Transverse colon (tissue), 4 donors: Measurements from ENCODE around the gene PLCH1. TPM values are rescaled to one million over a fixed set of nuclear protein-coding genes. Genes with fewer than 3 reads are reported as not detected.

Experiments
- DNase-seq: peaks from one replicate; pipeline ENCODE4 v3.0.0-alpha.2; 2019
- H3K27ac ChIP-seq, 4 donors: fragments of 200-600 bp; sonication (generic); 2 replicates each; pipeline ENCODE4 v1.5.1; 2016 to 2018; ENCODE audit warnings: inconsistent platforms in 4 of 4
- H3K27me3 ChIP-seq: fragments of 200-600 bp; sonication (generic); 2 replicates; pipeline ENCODE4 v1.5.1; 2017; ENCODE audit warnings: inconsistent platforms
- H3K36me3 ChIP-seq, 4 donors: fragments of 200-600 bp; sonication (generic); 2 replicates each; pipeline ENCODE4 v1.5.1; 2017 to 2019; ENCODE audit warnings: inconsistent platforms in 4 of 4
- H3K4me1 ChIP-seq, 4 donors: fragments of 200-600 bp; sonication (generic); 2 replicates each; pipeline ENCODE4 v1.5.1; 2017 to 2020; ENCODE audit warnings: inconsistent platforms in 4 of 4
- H3K4me3 ChIP-seq, 4 donors: fragments of 200-600 bp; sonication (generic); 1 replicate in 1 of 4; 2 replicates in 3 of 4; pipeline versions ENCODE4 v1.5.1 to v1.6.1; 2017 to 2019; ENCODE audit warnings: inconsistent platforms in 4 of 4
- H3K9me3 ChIP-seq, 2 donors: fragments of 200-600 bp; sonication (generic); 2 replicates each; pipeline ENCODE4 v1.5.1; 2017 to 2019; ENCODE audit warnings: inconsistent platforms in 2 of 2
- EP300 ChIP-seq: sonication (generic); formaldehyde crosslinking; IDR thresholded peaks from one replicate; pipeline ENCODE4 v1.6.1; 2017; ENCODE audit warnings: antibody characterized with exemption, low read depth
- POLR2A ChIP-seq: fragments of 450-650 bp; IDR thresholded peaks from one replicate; pipeline ENCODE4 v1.6.1; 2016; ENCODE audit warnings: antibody characterized with exemption, mild to moderate bottlenecking, moderate library complexity
- POLR2AphosphoS5 ChIP-seq, 3 donors: sonication (generic); formaldehyde crosslinking; IDR thresholded peaks; one replicate each; pipeline ENCODE4 v1.6.1; 2016; ENCODE audit warnings: antibody characterized with exemption in 3 of 3
- WGBS, 2 donors: methylation state at CpG; one replicate each; pipeline ENCODE4 v1.1.5; 2018; ENCODE audit warnings: low coverage in 1 of 2; 5-methylcytosine and 5-hydroxymethylcytosine counted together
- in situ Hi-C, 4 donors: fragments of 200-750 bp; cut with MboI; loops; one replicate each; pipeline versions ENCODE4 v1.15.0 to v1.15.1; 2017; ENCODE audit warnings: low sequenced_read_pairs in 3 of 4, low pct_ligation_motif_present in 1 of 4, low pct_unique_long_range_greater_than_20kb in 1 of 4
- intact Hi-C: fragments of 100-400 bp; cut with DNase I; formaldehyde crosslinking; loops from one replicate; pipeline ENCODE4 v1.15.1; 2023; ENCODE audit warnings: low total_unique reads
- total RNA-seq, 4 donors: library from RNA; depleted of rRNA; stranded (reverse); fragments of >200 nt; gene quantifications; one replicate each; pipeline ENCODE4 v1.1.0, GENCODE V29; 2016
- TF ChIP-seq, protein P1 (sequence below), 5 experiments: fragments of 200-600 bp in 3 of 5; fragments of 450-650 bp in 2 of 5; sonication (generic) in 3 of 5; IDR thresholded peaks; 1 replicate in 2 of 5; 2 replicates in 3 of 5; pipeline ENCODE4 v1.5.1; 2016 to 2017; ENCODE audit warnings: antibody characterized with exemption in 5 of 5, inconsistent platforms in 3 of 5, mild to moderate bottlenecking in 2 of 5, moderate library complexity in 1 of 5

PLCH1 gene
- total RNA-seq, 4 donors from 2014 or later = 8.2 to 33.4 (median 8.5) TPM

DNA sequence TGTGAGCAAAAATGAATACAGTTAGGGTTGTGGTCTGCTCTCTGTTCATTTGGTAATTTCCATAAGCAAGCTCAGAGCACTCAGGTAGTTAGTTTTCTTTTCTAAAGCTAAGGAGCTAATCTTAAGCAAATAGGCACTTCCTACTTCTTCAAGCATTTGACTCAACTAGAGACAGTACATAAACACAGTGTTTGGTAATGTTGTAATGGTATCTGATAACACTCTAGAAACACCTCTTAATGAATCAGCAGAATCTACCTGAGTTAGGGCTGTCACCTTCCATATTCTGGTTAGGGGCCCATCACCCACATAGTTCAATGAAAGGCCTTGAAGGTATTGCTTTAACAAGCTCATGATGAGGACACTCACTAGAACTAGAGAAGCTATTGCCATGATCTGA lies 83.1 kb downstream of the PLCH1 start:
- Histone ChIP-seq H3K4me3 (no peak overlapping the region), H3K9me3 (no peaks in the 10 kb centered on the region), H3K27ac (no peak overlapping the region), H3K36me3 (no peaks in the 10 kb centered on the region), H3K4me1 (peaks cover 0 to 43% (median 25%) of the 10 kb centered on the region in 4 donors), H3K27me3 (no peaks in the 10 kb centered on the region)
- intact Hi-C loops = no loop called here
- in situ Hi-C loops = no loop called here
- no peak for DNase-seq
- TF ChIP-seq, protein P1, sequence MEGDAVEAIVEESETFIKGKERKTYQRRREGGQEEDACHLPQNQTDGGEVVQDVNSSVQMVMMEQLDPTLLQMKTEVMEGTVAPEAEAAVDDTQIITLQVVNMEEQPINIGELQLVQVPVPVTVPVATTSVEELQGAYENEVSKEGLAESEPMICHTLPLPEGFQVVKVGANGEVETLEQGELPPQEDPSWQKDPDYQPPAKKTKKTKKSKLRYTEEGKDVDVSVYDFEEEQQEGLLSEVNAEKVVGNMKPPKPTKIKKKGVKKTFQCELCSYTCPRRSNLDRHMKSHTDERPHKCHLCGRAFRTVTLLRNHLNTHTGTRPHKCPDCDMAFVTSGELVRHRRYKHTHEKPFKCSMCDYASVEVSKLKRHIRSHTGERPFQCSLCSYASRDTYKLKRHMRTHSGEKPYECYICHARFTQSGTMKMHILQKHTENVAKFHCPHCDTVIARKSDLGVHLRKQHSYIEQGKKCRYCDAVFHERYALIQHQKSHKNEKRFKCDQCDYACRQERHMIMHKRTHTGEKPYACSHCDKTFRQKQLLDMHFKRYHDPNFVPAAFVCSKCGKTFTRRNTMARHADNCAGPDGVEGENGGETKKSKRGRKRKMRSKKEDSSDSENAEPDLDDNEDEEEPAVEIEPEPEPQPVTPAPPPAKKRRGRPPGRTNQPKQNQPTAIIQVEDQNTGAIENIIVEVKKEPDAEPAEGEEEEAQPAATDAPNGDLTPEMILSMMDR (IDR thresholded peaks at IDR 0.05) = no peak
- TF ChIP-seq POLR2A (no peak), EP300 (no peak), POLR2AphosphoS5 (IDR thresholded peaks at IDR 0.05) (no peak)

DNA sequence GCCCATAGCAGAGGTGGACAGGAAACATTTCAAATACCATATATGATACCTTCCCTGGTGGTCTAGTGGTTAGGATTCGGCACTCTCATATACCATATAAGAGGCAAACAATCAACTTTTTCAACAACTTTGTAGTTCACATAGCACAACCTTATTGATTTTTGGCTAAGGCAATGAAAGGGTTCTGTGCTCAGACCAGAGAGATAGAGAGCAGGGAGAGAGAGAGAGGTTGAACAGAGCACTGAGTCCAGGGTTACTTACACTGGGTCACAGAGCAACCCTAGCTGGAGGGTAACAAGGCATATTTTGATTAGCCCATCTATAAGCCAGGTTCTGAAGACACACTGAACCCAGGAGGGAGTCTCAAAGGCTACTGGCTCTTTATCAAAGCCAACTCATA lies 83.8 kb downstream of the PLCH1 start:
- Histone ChIP-seq H3K27ac (no peak overlapping the region), H3K27me3 (no peaks in the 10 kb centered on the region), H3K9me3 (no peaks in the 10 kb centered on the region), H3K36me3 (no peaks in the 10 kb centered on the region), H3K4me3 (no peak overlapping the region), H3K4me1 (peaks cover 0 to 36% (median 22%) of the 10 kb centered on the region in 4 donors)
- 80 to 86% methylated on average over 1 of the region's 1 CpG for WGBS, 2 donors
- in situ Hi-C loops = no loop called here
- DNase-seq = no peak
- TF ChIP-seq POLR2AphosphoS5 (IDR thresholded peaks at IDR 0.05) (no peak), EP300 (no peak)
- intact Hi-C loops = no loop called here

DNA sequence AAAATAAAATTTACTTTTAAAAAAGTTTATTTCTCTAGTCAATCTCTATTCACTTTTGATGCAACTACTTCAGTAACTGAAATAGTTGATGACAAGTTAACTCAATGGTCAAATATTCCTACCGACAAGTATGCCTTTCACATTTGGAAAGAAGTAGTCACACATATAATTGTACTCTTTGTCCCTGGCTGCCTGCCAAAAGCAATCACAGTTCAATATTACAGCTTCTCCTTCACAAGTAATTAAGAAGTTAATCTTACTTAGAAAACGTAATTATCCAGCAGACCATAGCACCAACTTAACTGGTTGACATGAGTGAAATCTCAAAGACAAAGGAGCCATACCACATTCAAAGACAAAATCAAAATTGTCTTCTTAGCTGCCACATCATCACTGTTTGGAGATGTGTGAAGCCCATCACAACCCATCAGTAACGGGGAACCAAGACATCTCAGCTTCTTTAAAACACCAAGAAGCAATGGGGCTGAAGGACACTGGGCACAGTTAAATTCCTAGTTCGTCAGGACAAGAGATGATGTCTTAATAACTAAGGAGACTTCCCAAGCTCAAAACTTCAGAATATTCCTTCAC lies 86.1 kb downstream of the PLCH1 start:
- H3K27me3 ChIP-seq = no peaks in the 10 kb centered on the region
- H3K27ac ChIP-seq = no peak overlapping the region
- peak; percentile 46 for DNase-seq
- no peak overlapping the region for H3K4me3 ChIP-seq
- in situ Hi-C loops = no loop called here
- H3K9me3 ChIP-seq = no peaks in the 10 kb centered on the region
- TF ChIP-seq POLR2A (no peak), EP300 (no peak), POLR2AphosphoS5 (IDR thresholded peaks at IDR 0.05) (no peak)
- TF ChIP-seq, protein P1 (IDR thresholded peaks at IDR 0.05) = no peak
- intact Hi-C loops = no loop called here
- no peaks in the 10 kb centered on the region for H3K36me3 ChIP-seq
- WGBS, 2 donors = 70 to 80% methylated on average over 4 of the region's 4 CpGs
- peaks cover 0 to 14% (median 2%) of the 10 kb centered on the region in 4 donors for H3K4me1 ChIP-seq

DNA sequence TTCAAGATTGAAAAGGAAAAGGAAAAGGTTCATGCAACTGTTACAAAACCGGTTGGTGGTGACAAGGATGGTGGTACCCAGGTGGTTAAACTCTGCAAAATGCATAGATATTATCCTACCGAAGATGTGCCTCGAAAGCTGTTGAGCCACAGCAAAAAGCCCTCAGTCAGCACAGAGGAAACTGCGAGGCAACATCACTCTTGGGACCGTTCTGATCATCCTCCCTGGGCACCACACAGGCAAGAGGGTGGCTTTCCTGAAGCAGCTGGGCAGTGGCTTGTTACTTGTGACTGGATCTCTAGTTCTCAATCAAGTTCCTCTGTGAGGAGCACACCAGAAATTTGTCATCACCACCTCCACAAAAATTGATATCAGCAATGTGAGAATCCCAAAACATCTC lies 86.9 kb downstream of the PLCH1 start:
- H3K9me3 ChIP-seq = no peaks in the 10 kb centered on the region
- no peaks in the 10 kb centered on the region for H3K27me3 ChIP-seq
- no peak overlapping the region for H3K27ac ChIP-seq
- no peaks in the 10 kb centered on the region for H3K36me3 ChIP-seq
- 75% methylated on average over 5 of the region's 5 CpGs; no CpG with 5 or more reads in 1 of the 2 donors for WGBS, 2 donors
- in situ Hi-C loops = no loop called here
- DNase-seq = no peak
- intact Hi-C loops = no loop called here
- TF ChIP-seq, protein P1 (IDR thresholded peaks at IDR 0.05) = no peak
- TF ChIP-seq POLR2A (no peak), POLR2AphosphoS5 (IDR thresholded peaks at IDR 0.05) (no peak), EP300 (no peak)
- no peak overlapping the region for H3K4me3 ChIP-seq
- peaks cover 0 to 14% (median 2%) of the 10 kb centered on the region in 4 donors for H3K4me1 ChIP-seq

DNA sequence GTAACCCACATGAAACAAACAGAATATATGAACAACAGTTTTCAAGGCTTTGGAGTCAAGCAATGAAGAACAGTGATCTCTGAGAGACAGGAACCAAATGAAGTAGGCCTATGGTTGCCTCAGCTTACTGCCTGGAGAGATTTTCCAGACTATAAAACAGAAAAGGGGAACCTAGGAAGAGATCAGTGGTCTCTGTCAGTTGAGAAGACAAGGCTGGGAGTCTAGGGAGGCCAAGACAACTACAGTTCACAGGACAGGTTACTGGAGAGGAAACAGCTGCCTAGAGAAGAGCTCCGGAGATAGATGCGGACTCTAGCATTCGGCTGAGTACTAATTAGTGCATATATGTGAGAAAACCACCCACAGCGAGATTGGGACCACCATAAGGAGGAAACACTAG lies 87.7 kb downstream of the PLCH1 start:
- TF ChIP-seq POLR2A (no peak), POLR2AphosphoS5 (IDR thresholded peaks at IDR 0.05) (no peak), EP300 (no peak)
- TF ChIP-seq, protein P1 (IDR thresholded peaks at IDR 0.05) = no peak
- intact Hi-C loops = no loop called here
- Histone ChIP-seq H3K36me3 (no peaks in the 10 kb centered on the region), H3K4me1 (peaks cover 0 to 14% (median 2%) of the 10 kb centered on the region in 4 donors), H3K27ac (no peak overlapping the region), H3K27me3 (no peaks in the 10 kb centered on the region), H3K4me3 (no peak overlapping the region), H3K9me3 (no peaks in the 10 kb centered on the region)
- in situ Hi-C loops = no loop called here
- no peak for DNase-seq
- 73 to 85% methylated on average over 3 to 4 of the region's 4 CpGs for WGBS, 2 donors
